ENCODE measurements around the gene ABHD18. TPM values are rescaled to one million over a fixed set of nuclear protein-coding genes. Genes with fewer than 3 reads are reported as not detected.

The ABHD18 gene
- polyA plus RNA-seq, 1 of the 3 experiments (the other 2 are of a cell fraction), result 2.0 TPM

- TF ChIP-seq GABPA (IDR thresholded peaks at IDR 0.05; ENCODE audit: low read depth) (no peak), RFX5 (IDR thresholded peaks at IDR 0.05; ENCODE audit: low read length) (no peak)
These were observed 60.1 kb downstream of the ABHD18 start (continued) for GRCh38 chr4:128025319-128025718.

- Histone ChIP-seq H3K4me2 (no peak overlapping the region), H2AFZ (ENCODE audit: low read depth) (no peak overlapping the region), H3K4me1 (ENCODE audit: control insufficient read depth in 1 of 2, insufficient read depth in 2 of 2, low read depth in 1 of 2, low read length in 1 of 2) (no peaks in the 10 kb centered on the region), H3F3A (replicated peaks; ENCODE audit: insufficient read depth) (no peaks in the 10 kb centered on the region), H3K27ac (ENCODE audit: low read depth in 2 of 2, low read length in 1 of 2) (no peak overlapping the region), H4K20me1 (ENCODE audit: insufficient read depth) (no peaks in the 10 kb centered on the region), H3K36me3 (replicated peaks in 1 of 2; ENCODE audit: control insufficient read depth in 1 of 2, insufficient read depth in 2 of 2, low read length in 1 of 2) (peaks cover 4 to 17% of the 10 kb centered on the region in 2 experiments), H3K9me3 (no peaks in the 10 kb centered on the region), H3K4me3 (ENCODE audit: low read depth in 2 of 2, low read length in 1 of 2) (no peak overlapping the region), H3K9me2 (no peaks in the 10 kb centered on the region), H3K27me3 (ENCODE audit: insufficient read depth) (no peaks in the 10 kb centered on the region), H3K9ac (no peak overlapping the region), H3K79me2 (ENCODE audit: insufficient read depth) (no peaks in the 10 kb centered on the region)
- TF ChIP-seq ELF1 (IDR thresholded peaks at IDR 0.05) (no peak), RFX5 (IDR thresholded peaks at IDR 0.05; ENCODE audit: low read length) (no peak), ZBTB33 (IDR thresholded peaks at IDR 0.05; ENCODE audit: borderline replicate concordance, low read depth) (no peak), RAD21 (IDR thresholded peaks at IDR 0.05; ENCODE audit: low read length) (no peak), RXRA (IDR thresholded peaks at IDR 0.05; ENCODE audit: borderline replicate concordance, low read depth) (no peak), SMC3 (IDR thresholded peaks at IDR 0.05; ENCODE audit: low read depth, low read length) (no peak), USF1 (IDR thresholded peaks at IDR 0.05; ENCODE audit: borderline replicate concordance, low read depth) (no peak), FOSL2 (IDR thresholded peaks at IDR 0.05; ENCODE audit: borderline replicate concordance, low read depth) (no peak), JUND (IDR thresholded peaks at IDR 0.05) (no peak), IRF3 (IDR thresholded peaks at IDR 0.05; ENCODE audit: low read depth, low read length) (no peak)
- CTCF ChIA-PET, result no interaction called here
- WGBS (ENCODE audit: low lambda C conversion rate), result 94% methylated on average over 4 of the region's 4 CpGs
- POLR2A ChIA-PET, result no interaction called here
- DNase-seq, result no peak
These were observed 64.7 kb downstream of the ABHD18 start for GRCh38 chr4:128029907-128030306.

- Histone ChIP-seq H4K20me1 (ENCODE audit: insufficient read depth) (no peaks in the 10 kb centered on the region), H3K4me2 (no peak overlapping the region), H3K27me3 (ENCODE audit: insufficient read depth) (no peaks in the 10 kb centered on the region), H3K9me2 (no peaks in the 10 kb centered on the region), H3K9ac (no peak overlapping the region), H3K79me2 (ENCODE audit: insufficient read depth) (no peaks in the 10 kb centered on the region; the same call in 1 of the 2 replicates), H3K27ac (ENCODE audit: low read depth in 2 of 2, low read length in 1 of 2) (no peak overlapping the region), H3F3A (replicated peaks; ENCODE audit: insufficient read depth) (no peaks in the 10 kb centered on the region), H2AFZ (ENCODE audit: low read depth) (no peak overlapping the region), H3K4me3 (ENCODE audit: low read depth in 2 of 2, low read length in 1 of 2) (no peak overlapping the region), H3K4me1 (ENCODE audit: control insufficient read depth in 1 of 2, insufficient read depth in 2 of 2, low read depth in 1 of 2, low read length in 1 of 2) (no peaks in the 10 kb centered on the region), H3K9me3 (no peaks in the 10 kb centered on the region), H3K36me3 (replicated peaks in 1 of 2; ENCODE audit: control insufficient read depth in 1 of 2, insufficient read depth in 2 of 2, low read length in 1 of 2) (peaks cover 4 to 17% of the 10 kb centered on the region in 2 experiments)
- ChIA-PET POLR2A (no interaction called here), CTCF (no interaction called here)
- no peak for TF ChIP-seq CTCF (IDR thresholded peaks at IDR 0.05)
- 88% methylated on average over 3 of the region's 3 CpGs for WGBS (ENCODE audit: low lambda C conversion rate)
- DNase-seq, result no peak
These were observed 66.7 kb downstream of the ABHD18 start for GRCh38 chr4:128031756-128032384.
